GM23338 (cell line): ENCODE data around the gene RRP12.

Source experiments
- CTCF ChIP-seq, 2 experiments: fragments of 200-600 bp in 1 of 2; sonication (generic) in 1 of 2; conservative IDR thresholded peaks; 2 replicates each; pipeline versions ENCODE4 v1.5.1 to v1.6.1; 2016 to 2017; ENCODE audit warnings: antibody characterized with exemption in 2 of 2, low read depth in 2 of 2, mild to moderate bottlenecking in 2 of 2, moderate library complexity in 1 of 2
- ETS1 ChIP-seq: IDR thresholded peaks from 2 replicates; pipeline ENCODE4 v1.6.1; 2016; ENCODE audit warnings: antibody characterized with exemption
- EZH2 ChIP-seq: fragments of 200-600 bp; sonication (generic); IDR thresholded peaks from one replicate; pipeline ENCODE4 v1.8.0; 2017; ENCODE audit warnings: antibody characterized with exemption, mild to moderate bottlenecking, low read depth; ENCODE audit not compliant: unreplicated experiment
- EZH2phosphoT487 ChIP-seq: fragments of 200-600 bp; sonication (generic); IDR thresholded peaks from one replicate; pipeline ENCODE4 v1.8.1; 2018; ENCODE audit warnings: antibody characterized with exemption; ENCODE audit not compliant: unreplicated experiment
- JUNB ChIP-seq: IDR thresholded peaks from one replicate; pipeline ENCODE4 v1.6.1; 2016; ENCODE audit warnings: antibody characterized with exemption; ENCODE audit not compliant: unreplicated experiment
- POLR2AphosphoS5 ChIP-seq: IDR thresholded peaks from 2 replicates; pipeline ENCODE4 v1.6.1; 2016; ENCODE audit warnings: antibody characterized with exemption, low read depth
- REST ChIP-seq: IDR thresholded peaks from one replicate; pipeline ENCODE4 v1.6.1; 2018; ENCODE audit warnings: antibody characterized with exemption; ENCODE audit not compliant: unreplicated experiment

- TF ChIP-seq JUNB = no peak
- TF ChIP-seq CTCF (conservative IDR thresholded peaks at IDR 0.05; ENCODE audit: low read depth in 2 of 2) = no peak
- no peak for TF ChIP-seq ETS1
- TF ChIP-seq REST = no peak
- no peak for TF ChIP-seq EZH2phosphoT487
- TF ChIP-seq POLR2AphosphoS5 = no peak
- TF ChIP-seq EZH2 = no peak
Measured at GRCh38 chr10:97338041-97338440, 63.1 kb downstream of the RRP12 start.
